HG02970 (cell line): Measurements from ENCODE around the gene CHD5.

ENCODE experiments used
- ATAC-seq: cut with Tn5 transposase; IDR thresholded peaks from one replicate; pipeline ENCODE4 v1.9.1; 2021; ENCODE audit warnings: mild to moderate bottlenecking, moderate library complexity, moderate number of reproducible peaks; ENCODE audit not compliant: unreplicated experiment, low FRiP score

The CHD5 gene

GRCh38 chr1:6205849-6206519 is 25.9 kb upstream of the CHD5 start, which contains the start of gene RNF207:
Gene RNF207, plus strand, starts transcription at chr1:6206119. Its CDS starts 417 bp downstream, at chr1:6206536.
- no peak for ATAC-seq

- no peak for ATAC-seq
Measured at GRCh38 chr1:6202256-6202655, 22.1 kb upstream of the CHD5 start.

- ATAC-seq: no peak
Measured at GRCh38 chr1:6200188-6200809, 20.2 kb upstream of the CHD5 start.

GRCh38 chr1:6199298-6200187 is 19.4 kb upstream of the CHD5 start, which contains the start of gene RPL22:
Gene RPL22, minus strand, starts transcription at chr1:6199595. Its CDS starts 22 bp downstream, at chr1:6199573.
- ATAC-seq: peak; percentile 96

GRCh38 chr1:6198646-6199297 is 18.7 kb upstream of the CHD5 start:
- ATAC-seq: peak; percentile 20

GRCh38 chr1:6197746-6198427 is 17.8 kb upstream of the CHD5 start:
- no peak for ATAC-seq

GRCh38 chr1:6191968-6192367 is 11.8 kb upstream of the CHD5 start:
- ATAC-seq: no peak

- no peak for ATAC-seq
Measured at GRCh38 chr1:6188466-6188865, 8.3 kb upstream of the CHD5 start.

- no peak for ATAC-seq
Measured at GRCh38 chr1:6185635-6186382, 5.7 kb upstream of the CHD5 start.

- ATAC-seq: no peak
Measured at GRCh38 chr1:6185151-6185550, 5.0 kb upstream of the CHD5 start.

- no peak for ATAC-seq
Measured at GRCh38 chr1:6184083-6184783, 4.1 kb upstream of the CHD5 start.

- no peak for ATAC-seq
Measured at GRCh38 chr1:6183520-6183989, 3.4 kb upstream of the CHD5 start.

GRCh38 chr1:6181347-6181770 is 1.2 kb upstream of the CHD5 start:
- ATAC-seq: no peak

- no peak for ATAC-seq
Measured at GRCh38 chr1:6180707-6181311, 688 bp upstream of the CHD5 start.

- no peak for ATAC-seq
Measured at GRCh38 chr1:6179564-6180175, 451 bp downstream of the CHD5 start.

GRCh38 chr1:6178751-6179563 is 1.2 kb downstream of the CHD5 start:
- no peak for ATAC-seq
